Measurements from ENCODE around the gene KIF16B. TPM values are rescaled to one million over a fixed set of nuclear protein-coding genes. Genes with fewer than 3 reads are reported as not detected.
A peak's percentile ranks its signal among the peaks of the same experiment; 100 is the strongest.

KIF16B gene
- total and polyA plus RNA-seq, 2 of the 13 experiments (the other 11 are each of a cell fraction or from before 2014, with no cell fraction given): 6.9 to 18.0 TPM

DNA sequence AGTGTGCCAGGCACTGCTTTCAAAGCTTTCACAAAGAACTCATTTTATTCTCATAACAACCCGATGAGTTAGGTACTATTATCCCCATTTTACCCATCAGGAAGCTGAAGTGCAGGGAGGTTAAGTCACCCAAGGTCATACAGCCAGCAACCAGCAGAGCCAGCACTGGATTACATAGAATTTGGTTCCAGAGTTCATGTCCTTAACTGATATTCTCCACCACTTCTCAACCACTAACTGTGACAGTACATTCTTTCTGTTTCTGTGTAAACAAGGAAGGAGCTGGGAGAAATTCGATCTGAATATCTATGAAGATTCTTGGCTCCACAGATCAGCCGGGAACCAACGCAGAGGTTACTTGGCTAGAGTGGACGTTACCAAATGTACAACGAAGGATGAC, 98.0 kb downstream of the KIF16B start (continued):
- TF ChIP-seq, protein P1, sequence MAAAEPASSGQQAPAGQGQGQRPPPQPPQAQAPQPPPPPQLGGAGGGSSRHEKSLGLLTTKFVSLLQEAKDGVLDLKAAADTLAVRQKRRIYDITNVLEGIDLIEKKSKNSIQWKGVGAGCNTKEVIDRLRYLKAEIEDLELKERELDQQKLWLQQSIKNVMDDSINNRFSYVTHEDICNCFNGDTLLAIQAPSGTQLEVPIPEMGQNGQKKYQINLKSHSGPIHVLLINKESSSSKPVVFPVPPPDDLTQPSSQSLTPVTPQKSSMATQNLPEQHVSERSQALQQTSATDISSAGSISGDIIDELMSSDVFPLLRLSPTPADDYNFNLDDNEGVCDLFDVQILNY (CRISPR knock-in tag; conservative IDR thresholded peaks at IDR 0.05): no peak
- TF ChIP-seq MAFK (conservative IDR thresholded peaks at IDR 0.05 in 1 of 2, IDR thresholded peaks at IDR 0.05 in 1 of 2; ENCODE audit: low read length in 2 of 2) (no peak), ZNF292 (CRISPR knock-in tag; IDR thresholded peaks at IDR 0.05; ENCODE audit: borderline replicate concordance, low read depth) (peak; percentile 90), RBFOX2 (IDR thresholded peaks at IDR 0.05; ENCODE audit: low read depth, low read length) (no peak), GATA4 (IDR thresholded peaks at IDR 0.05; ENCODE audit: borderline replicate concordance, low read depth) (no peak; the same call in 1 of the 2 replicates), ONECUT2 (CRISPR knock-in tag; IDR thresholded peaks at IDR 0.05) (peak; percentile 65; the same call in 1 of the 2 replicates), ZFP1 (CRISPR knock-in tag; IDR thresholded peaks at IDR 0.05) (no peak), FOXP1 (IDR thresholded peaks at IDR 0.05) (no peak), FOXP1 (CRISPR knock-in tag; IDR thresholded peaks at IDR 0.05) (peak; percentile 74; the same call in 1 of the 2 replicates), ZMAT3 (CRISPR knock-in tag; conservative IDR thresholded peaks at IDR 0.05) (no peak), HOXA5 (CRISPR knock-in tag; IDR thresholded peaks at IDR 0.05) (no peak), ZSCAN31 (CRISPR knock-in tag; IDR thresholded peaks at IDR 0.05; ENCODE audit: low read depth) (peak; percentile 58; the same call in 1 of the 2 replicates), KLF13 (CRISPR knock-in tag; IDR thresholded peaks at IDR 0.05) (no peak), KLF9 (CRISPR knock-in tag; IDR thresholded peaks at IDR 0.05; ENCODE audit: low read depth) (0 out of 2 replicates have a peak, but pooled peaks have one; percentile 42), TP53 (CRISPR knock-in tag; conservative IDR thresholded peaks at IDR 0.05) (no peak), ZNF816 (CRISPR knock-in tag; IDR thresholded peaks at IDR 0.05; ENCODE audit: borderline replicate concordance) (no peak), ZMYM2 (CRISPR knock-in tag; IDR thresholded peaks at IDR 0.05) (peak; percentile 82), NFIC (IDR thresholded peaks at IDR 0.05; ENCODE audit: low read length) (peak; percentile 83), GPN1 (CRISPR knock-in tag; IDR thresholded peaks at IDR 0.05; ENCODE audit: borderline replicate concordance) (no peak), ZNF788 (CRISPR knock-in tag; IDR thresholded peaks at IDR 0.05; ENCODE audit: borderline replicate concordance) (no peak), BRD4 (CRISPR knock-in tag; IDR thresholded peaks at IDR 0.05) (no peak)
- TF ChIP-seq, protein P2, sequence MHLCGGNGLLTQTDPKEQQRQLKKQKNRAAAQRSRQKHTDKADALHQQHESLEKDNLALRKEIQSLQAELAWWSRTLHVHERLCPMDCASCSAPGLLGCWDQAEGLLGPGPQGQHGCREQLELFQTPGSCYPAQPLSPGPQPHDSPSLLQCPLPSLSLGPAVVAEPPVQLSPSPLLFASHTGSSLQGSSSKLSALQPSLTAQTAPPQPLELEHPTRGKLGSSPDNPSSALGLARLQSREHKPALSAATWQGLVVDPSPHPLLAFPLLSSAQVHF (CRISPR knock-in tag; IDR thresholded peaks at IDR 0.05): no peak
- TF ChIP-seq, protein P3, sequence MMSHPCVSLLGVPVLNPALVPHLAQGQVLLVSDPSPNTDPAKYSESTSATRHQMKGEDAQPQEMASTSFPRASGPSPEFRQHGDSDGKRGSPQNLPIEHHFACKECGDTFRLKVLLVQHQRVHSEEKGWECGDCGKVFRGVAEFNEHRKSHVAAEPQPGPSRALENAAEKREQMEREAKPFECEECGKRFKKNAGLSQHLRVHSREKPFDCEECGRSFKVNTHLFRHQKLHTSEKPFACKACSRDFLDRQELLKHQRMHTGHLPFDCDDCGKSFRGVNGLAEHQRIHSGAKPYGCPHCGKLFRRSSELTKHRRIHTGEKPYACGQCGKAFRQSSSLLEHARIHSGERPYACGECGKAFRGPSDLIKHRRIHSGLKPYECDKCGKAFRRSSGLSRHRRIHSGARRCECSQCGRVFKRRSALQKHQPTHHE (CRISPR knock-in tag; IDR thresholded peaks at IDR 0.05; ENCODE audit: borderline replicate concordance): no peak
- TF ChIP-seq, protein P4, sequence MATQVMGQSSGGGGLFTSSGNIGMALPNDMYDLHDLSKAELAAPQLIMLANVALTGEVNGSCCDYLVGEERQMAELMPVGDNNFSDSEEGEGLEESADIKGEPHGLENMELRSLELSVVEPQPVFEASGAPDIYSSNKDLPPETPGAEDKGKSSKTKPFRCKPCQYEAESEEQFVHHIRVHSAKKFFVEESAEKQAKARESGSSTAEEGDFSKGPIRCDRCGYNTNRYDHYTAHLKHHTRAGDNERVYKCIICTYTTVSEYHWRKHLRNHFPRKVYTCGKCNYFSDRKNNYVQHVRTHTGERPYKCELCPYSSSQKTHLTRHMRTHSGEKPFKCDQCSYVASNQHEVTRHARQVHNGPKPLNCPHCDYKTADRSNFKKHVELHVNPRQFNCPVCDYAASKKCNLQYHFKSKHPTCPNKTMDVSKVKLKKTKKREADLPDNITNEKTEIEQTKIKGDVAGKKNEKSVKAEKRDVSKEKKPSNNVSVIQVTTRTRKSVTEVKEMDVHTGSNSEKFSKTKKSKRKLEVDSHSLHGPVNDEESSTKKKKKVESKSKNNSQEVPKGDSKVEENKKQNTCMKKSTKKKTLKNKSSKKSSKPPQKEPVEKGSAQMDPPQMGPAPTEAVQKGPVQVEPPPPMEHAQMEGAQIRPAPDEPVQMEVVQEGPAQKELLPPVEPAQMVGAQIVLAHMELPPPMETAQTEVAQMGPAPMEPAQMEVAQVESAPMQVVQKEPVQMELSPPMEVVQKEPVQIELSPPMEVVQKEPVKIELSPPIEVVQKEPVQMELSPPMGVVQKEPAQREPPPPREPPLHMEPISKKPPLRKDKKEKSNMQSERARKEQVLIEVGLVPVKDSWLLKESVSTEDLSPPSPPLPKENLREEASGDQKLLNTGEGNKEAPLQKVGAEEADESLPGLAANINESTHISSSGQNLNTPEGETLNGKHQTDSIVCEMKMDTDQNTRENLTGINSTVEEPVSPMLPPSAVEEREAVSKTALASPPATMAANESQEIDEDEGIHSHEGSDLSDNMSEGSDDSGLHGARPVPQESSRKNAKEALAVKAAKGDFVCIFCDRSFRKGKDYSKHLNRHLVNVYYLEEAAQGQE (IDR thresholded peaks at IDR 0.05; ENCODE audit: borderline replicate concordance in 1 of 2, low read depth in 1 of 2, low read length in 2 of 2): 0 out of 4 replicates have a peak, but pooled peaks of 1 of the 2 experiments have one; percentile 44
- TF ChIP-seq, protein P5, sequence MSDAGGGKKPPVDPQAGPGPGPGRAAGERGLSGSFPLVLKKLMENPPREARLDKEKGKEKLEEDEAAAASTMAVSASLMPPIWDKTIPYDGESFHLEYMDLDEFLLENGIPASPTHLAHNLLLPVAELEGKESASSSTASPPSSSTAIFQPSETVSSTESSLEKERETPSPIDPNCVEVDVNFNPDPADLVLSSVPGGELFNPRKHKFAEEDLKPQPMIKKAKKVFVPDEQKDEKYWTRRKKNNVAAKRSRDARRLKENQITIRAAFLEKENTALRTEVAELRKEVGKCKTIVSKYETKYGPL (CRISPR knock-in tag; IDR thresholded peaks at IDR 0.05): no peak
